Liver (tissue), 9 donors: ENCODE measurements around the gene AMBRA1. TPM values are rescaled to one million over a fixed set of nuclear protein-coding genes. Genes with fewer than 3 reads are reported as not detected.

Experiments used
- DNase-seq: peaks from one replicate; pipeline ENCODE4 v3.0.0-alpha.2; 2017; ENCODE audit warnings: low spot score
- H3K27ac ChIP-seq, 2 donors: one replicate each; pipeline ENCODE4 v1.7.0; 2013; ENCODE audit warnings: inconsistent platforms in 2 of 2, low read length in 2 of 2, control low read depth in 1 of 2, low read depth in 1 of 2, mild to moderate bottlenecking in 1 of 2
- H3K27me3 ChIP-seq, 4 donors: one replicate each; pipeline versions ENCODE4 v1.6.1 to v1.7.0; 2013; ENCODE audit warnings: low read length in 3 of 4, inconsistent platforms in 1 of 4, mild to moderate bottlenecking in 1 of 4, moderate library complexity in 1 of 4; ENCODE audit not compliant: control insufficient read depth in 4 of 4, insufficient read depth in 4 of 4
- H3K36me3 ChIP-seq, 4 donors: one replicate each; pipeline versions ENCODE4 v1.6.1 to v1.7.0; 2013; ENCODE audit warnings: low read length in 3 of 4, mild to moderate bottlenecking in 3 of 4, low read depth in 1 of 4, moderate library complexity in 1 of 4; ENCODE audit not compliant: control insufficient read depth in 4 of 4, insufficient read depth in 3 of 4
- H3K4me1 ChIP-seq, 4 donors: one replicate each; pipeline versions ENCODE4 v1.6.1 to v1.7.0; 2013; ENCODE audit warnings: low read length in 3 of 4, mild to moderate bottlenecking in 3 of 4, moderate library complexity in 1 of 4; ENCODE audit not compliant: control insufficient read depth in 4 of 4, insufficient read depth in 4 of 4
- H3K4me3 ChIP-seq, 3 donors: one replicate each; pipeline versions ENCODE4 v1.6.1 to v1.7.0; 2013; ENCODE audit warnings: low read length in 3 of 3, control low read depth in 1 of 3, low read depth in 1 of 3, mild to moderate bottlenecking in 1 of 3
- H3K9ac ChIP-seq, 2 donors: one replicate each; pipeline ENCODE4 v1.7.0; 2013; ENCODE audit warnings: low read length in 2 of 2, mild to moderate bottlenecking in 2 of 2, moderate library complexity in 2 of 2, control low read depth in 1 of 2, low read depth in 1 of 2
- H3K9me3 ChIP-seq, 4 donors: one replicate each; pipeline versions ENCODE4 v1.6.1 to v1.7.0; 2013; ENCODE audit warnings: low read length in 3 of 4; ENCODE audit not compliant: control insufficient read depth in 4 of 4
- EGR1 ChIP-seq, 2 donors: IDR thresholded peaks; 2 replicates each; pipeline ENCODE4 v1.6.1; 2016 to 2018; ENCODE audit warnings: antibody characterized with exemption in 2 of 2, low read depth in 2 of 2
- FOXA1 ChIP-seq: IDR thresholded peaks from 2 replicates; pipeline ENCODE4 v1.6.1; 2016; ENCODE audit warnings: antibody characterized with exemption
- FOXA2 ChIP-seq: IDR thresholded peaks from 2 replicates; pipeline ENCODE4 v1.6.1; 2016; ENCODE audit warnings: antibody characterized with exemption
- GABPA ChIP-seq, 2 donors: IDR thresholded peaks in 1 of 2; conservative IDR thresholded peaks in 1 of 2; 2 replicates each; pipeline ENCODE4 v1.6.1; 2016; ENCODE audit warnings: antibody characterized with exemption in 2 of 2, mild to moderate bottlenecking in 1 of 2, moderate library complexity in 1 of 2
- HNF4A ChIP-seq, 2 donors: conservative IDR thresholded peaks; 2 replicates each; pipeline ENCODE4 v1.6.1; 2016; ENCODE audit warnings: antibody characterized with exemption in 2 of 2, mild to moderate bottlenecking in 2 of 2
- HNF4G ChIP-seq: IDR thresholded peaks from 2 replicates; pipeline ENCODE4 v1.6.1; 2016; ENCODE audit warnings: antibody characterized with exemption
- JUND ChIP-seq, 2 donors: IDR thresholded peaks; 2 replicates each; pipeline ENCODE4 v1.6.1; 2016; ENCODE audit warnings: antibody characterized with exemption in 2 of 2
- MAX ChIP-seq: IDR thresholded peaks from 2 replicates; pipeline ENCODE4 v1.6.1; 2016; ENCODE audit warnings: antibody characterized with exemption
- NR2F2 ChIP-seq: IDR thresholded peaks from 2 replicates; pipeline ENCODE4 v1.6.1; 2016; ENCODE audit warnings: antibody characterized with exemption
- RAD21 ChIP-seq, 2 donors: IDR thresholded peaks; 2 replicates each; pipeline ENCODE4 v1.6.1; 2016; ENCODE audit warnings: antibody characterized with exemption in 2 of 2, mild to moderate bottlenecking in 2 of 2
- RXRA ChIP-seq, 2 donors: IDR thresholded peaks; 2 replicates each; pipeline ENCODE4 v1.6.1; 2017 to 2018; ENCODE audit warnings: antibody characterized with exemption in 2 of 2, mild to moderate bottlenecking in 1 of 2
- SP1 ChIP-seq: IDR thresholded peaks from 2 replicates; pipeline ENCODE4 v1.6.1; 2018; ENCODE audit warnings: antibody characterized with exemption, mild to moderate bottlenecking
- TAF1 ChIP-seq: conservative IDR thresholded peaks from 2 replicates; pipeline ENCODE4 v1.6.1; 2016; ENCODE audit warnings: antibody characterized with exemption, mild to moderate bottlenecking
- YY1 ChIP-seq: IDR thresholded peaks from 2 replicates; pipeline ENCODE4 v1.6.1; 2016; ENCODE audit warnings: antibody characterized with exemption, mild to moderate bottlenecking
- WGBS: extraction: QIAGEN DNeasy Blood & Tissue Kit; methylation state at CpG from one replicate; pipeline ENCODE4 v1.1.7; 2013; 5-methylcytosine and 5-hydroxymethylcytosine counted together
- polyA plus RNA-seq, 2 donors: library from polyadenylated mRNA; stranded (reverse) in 1 of 2; unstranded in 1 of 2; fragments of 200-250 nt in 1 of 2; fragments of >200 nt in 1 of 2; fragmentation: Nextera tagmentation in 1 of 2; extraction: Ambion mirVana in 1 of 2; gene quantifications; one replicate each; pipeline versions ENCODE4 v1.2.1 to v1.2.3, GENCODE V29; 2013 to 2015
- total RNA-seq, 2 donors: library from RNA; depleted of rRNA; stranded (reverse); fragments of >200 nt; gene quantifications; one replicate each; pipeline ENCODE4 v1.2.3, GENCODE V29; 2014
- TF ChIP-seq, protein P1 (sequence below): fragments of 150-350 bp; IDR thresholded peaks from 2 replicates; pipeline ENCODE4 v1.5.1; 2017; ENCODE audit warnings: improper control_type of control experiment, low read depth, low read length; ENCODE audit not compliant: missing input control
- TF ChIP-seq, protein P2 (sequence below): IDR thresholded peaks from 2 replicates; pipeline ENCODE4 v1.6.1; 2016; ENCODE audit warnings: antibody characterized with exemption
- TF ChIP-seq, protein P3 (sequence below): IDR thresholded peaks from 2 replicates; pipeline ENCODE4 v1.6.1; 2016; ENCODE audit warnings: antibody characterized with exemption, mild to moderate bottlenecking
- TF ChIP-seq, protein P4 (sequence below): IDR thresholded peaks from 2 replicates; pipeline ENCODE4 v1.6.1; 2016; ENCODE audit warnings: antibody characterized with exemption
- donor health status: healthy.
- donor health status: healthy.
- donor health status: healthy.
- donor health status: healthy.
- donor health status: healthy.

Gene AMBRA1
- total and polyA plus RNA-seq, 4 donors = 3.7 to 25.7 (median 15.1) TPM

- Histone ChIP-seq H3K36me3 (no peaks in the 10 kb centered on the region), H3K27ac (no peak overlapping the region), H3K4me1 (no peaks in the 10 kb centered on the region), H3K9ac (no peak overlapping the region), H3K4me3 (no peak overlapping the region), H3K27me3 (no peaks in the 10 kb centered on the region), H3K9me3 (no peaks in the 10 kb centered on the region)
- no peak for DNase-seq
- 94% methylated on average over 6 of the region's 6 CpGs for WGBS
- TF ChIP-seq FOXA2 (no peak), JUND (IDR thresholded peaks at IDR 0.05) (no peak), YY1 (no peak), NR2F2 (no peak), TAF1 (no peak), HNF4G (no peak), MAX (no peak), RAD21 (IDR thresholded peaks at IDR 0.05) (no peak), GABPA (IDR thresholded peaks at IDR 0.05 in 1 of 2, conservative IDR thresholded peaks at IDR 0.05 in 1 of 2) (no peak), FOXA1 (no peak), HNF4A (conservative IDR thresholded peaks at IDR 0.05) (no peak), RXRA (IDR thresholded peaks at IDR 0.05) (no peak), SP1 (no peak), EGR1 (IDR thresholded peaks at IDR 0.05; ENCODE audit: low read depth in 2 of 2) (no peak)
- TF ChIP-seq, protein P1, sequence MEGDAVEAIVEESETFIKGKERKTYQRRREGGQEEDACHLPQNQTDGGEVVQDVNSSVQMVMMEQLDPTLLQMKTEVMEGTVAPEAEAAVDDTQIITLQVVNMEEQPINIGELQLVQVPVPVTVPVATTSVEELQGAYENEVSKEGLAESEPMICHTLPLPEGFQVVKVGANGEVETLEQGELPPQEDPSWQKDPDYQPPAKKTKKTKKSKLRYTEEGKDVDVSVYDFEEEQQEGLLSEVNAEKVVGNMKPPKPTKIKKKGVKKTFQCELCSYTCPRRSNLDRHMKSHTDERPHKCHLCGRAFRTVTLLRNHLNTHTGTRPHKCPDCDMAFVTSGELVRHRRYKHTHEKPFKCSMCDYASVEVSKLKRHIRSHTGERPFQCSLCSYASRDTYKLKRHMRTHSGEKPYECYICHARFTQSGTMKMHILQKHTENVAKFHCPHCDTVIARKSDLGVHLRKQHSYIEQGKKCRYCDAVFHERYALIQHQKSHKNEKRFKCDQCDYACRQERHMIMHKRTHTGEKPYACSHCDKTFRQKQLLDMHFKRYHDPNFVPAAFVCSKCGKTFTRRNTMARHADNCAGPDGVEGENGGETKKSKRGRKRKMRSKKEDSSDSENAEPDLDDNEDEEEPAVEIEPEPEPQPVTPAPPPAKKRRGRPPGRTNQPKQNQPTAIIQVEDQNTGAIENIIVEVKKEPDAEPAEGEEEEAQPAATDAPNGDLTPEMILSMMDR = no peak
- TF ChIP-seq, protein P2, sequence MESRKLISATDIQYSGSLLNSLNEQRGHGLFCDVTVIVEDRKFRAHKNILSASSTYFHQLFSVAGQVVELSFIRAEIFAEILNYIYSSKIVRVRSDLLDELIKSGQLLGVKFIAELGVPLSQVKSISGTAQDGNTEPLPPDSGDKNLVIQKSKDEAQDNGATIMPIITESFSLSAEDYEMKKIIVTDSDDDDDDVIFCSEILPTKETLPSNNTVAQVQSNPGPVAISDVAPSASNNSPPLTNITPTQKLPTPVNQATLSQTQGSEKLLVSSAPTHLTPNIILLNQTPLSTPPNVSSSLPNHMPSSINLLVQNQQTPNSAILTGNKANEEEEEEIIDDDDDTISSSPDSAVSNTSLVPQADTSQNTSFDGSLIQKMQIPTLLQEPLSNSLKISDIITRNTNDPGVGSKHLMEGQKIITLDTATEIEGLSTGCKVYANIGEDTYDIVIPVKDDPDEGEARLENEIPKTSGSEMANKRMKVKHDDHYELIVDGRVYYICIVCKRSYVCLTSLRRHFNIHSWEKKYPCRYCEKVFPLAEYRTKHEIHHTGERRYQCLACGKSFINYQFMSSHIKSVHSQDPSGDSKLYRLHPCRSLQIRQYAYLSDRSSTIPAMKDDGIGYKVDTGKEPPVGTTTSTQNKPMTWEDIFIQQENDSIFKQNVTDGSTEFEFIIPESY = no peak
- TF ChIP-seq, protein P3, sequence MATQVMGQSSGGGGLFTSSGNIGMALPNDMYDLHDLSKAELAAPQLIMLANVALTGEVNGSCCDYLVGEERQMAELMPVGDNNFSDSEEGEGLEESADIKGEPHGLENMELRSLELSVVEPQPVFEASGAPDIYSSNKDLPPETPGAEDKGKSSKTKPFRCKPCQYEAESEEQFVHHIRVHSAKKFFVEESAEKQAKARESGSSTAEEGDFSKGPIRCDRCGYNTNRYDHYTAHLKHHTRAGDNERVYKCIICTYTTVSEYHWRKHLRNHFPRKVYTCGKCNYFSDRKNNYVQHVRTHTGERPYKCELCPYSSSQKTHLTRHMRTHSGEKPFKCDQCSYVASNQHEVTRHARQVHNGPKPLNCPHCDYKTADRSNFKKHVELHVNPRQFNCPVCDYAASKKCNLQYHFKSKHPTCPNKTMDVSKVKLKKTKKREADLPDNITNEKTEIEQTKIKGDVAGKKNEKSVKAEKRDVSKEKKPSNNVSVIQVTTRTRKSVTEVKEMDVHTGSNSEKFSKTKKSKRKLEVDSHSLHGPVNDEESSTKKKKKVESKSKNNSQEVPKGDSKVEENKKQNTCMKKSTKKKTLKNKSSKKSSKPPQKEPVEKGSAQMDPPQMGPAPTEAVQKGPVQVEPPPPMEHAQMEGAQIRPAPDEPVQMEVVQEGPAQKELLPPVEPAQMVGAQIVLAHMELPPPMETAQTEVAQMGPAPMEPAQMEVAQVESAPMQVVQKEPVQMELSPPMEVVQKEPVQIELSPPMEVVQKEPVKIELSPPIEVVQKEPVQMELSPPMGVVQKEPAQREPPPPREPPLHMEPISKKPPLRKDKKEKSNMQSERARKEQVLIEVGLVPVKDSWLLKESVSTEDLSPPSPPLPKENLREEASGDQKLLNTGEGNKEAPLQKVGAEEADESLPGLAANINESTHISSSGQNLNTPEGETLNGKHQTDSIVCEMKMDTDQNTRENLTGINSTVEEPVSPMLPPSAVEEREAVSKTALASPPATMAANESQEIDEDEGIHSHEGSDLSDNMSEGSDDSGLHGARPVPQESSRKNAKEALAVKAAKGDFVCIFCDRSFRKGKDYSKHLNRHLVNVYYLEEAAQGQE = no peak
- TF ChIP-seq, protein P4, sequence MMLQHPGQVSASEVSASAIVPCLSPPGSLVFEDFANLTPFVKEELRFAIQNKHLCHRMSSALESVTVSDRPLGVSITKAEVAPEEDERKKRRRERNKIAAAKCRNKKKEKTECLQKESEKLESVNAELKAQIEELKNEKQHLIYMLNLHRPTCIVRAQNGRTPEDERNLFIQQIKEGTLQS = no peak
Measured at GRCh38 chr11:46529928-46530574, 63.8 kb downstream of the AMBRA1 start.
